ENCODE data around the gene MEMO1.
"Not testable (repeated sequence)": the region's sequence is repeated elsewhere in the genome, so short reads cannot be mapped to it uniquely, and the experiment has no call there.

Gene MEMO1

DNA sequence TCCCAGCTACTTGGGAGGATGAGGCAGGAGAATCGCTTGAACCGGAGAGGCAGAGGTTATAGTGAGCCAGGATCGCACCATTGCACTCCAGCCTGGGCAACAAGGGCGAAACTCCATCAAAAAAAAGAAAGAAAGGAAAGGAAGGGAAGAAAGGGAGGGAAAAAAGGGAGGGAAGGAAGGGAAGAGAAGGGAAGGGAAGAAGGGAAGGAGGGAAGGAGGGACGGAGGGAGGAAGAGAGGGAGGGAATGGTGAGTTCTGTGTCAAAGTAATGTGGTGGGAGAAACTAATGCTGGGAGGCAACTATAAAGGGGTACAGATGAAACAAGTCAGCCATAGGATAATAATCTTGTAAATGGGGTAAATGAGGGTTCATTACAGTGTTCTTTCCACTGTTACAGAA, 45.7 kb downstream of the MEMO1 start:
- TF ChIP-seq, protein P1, sequence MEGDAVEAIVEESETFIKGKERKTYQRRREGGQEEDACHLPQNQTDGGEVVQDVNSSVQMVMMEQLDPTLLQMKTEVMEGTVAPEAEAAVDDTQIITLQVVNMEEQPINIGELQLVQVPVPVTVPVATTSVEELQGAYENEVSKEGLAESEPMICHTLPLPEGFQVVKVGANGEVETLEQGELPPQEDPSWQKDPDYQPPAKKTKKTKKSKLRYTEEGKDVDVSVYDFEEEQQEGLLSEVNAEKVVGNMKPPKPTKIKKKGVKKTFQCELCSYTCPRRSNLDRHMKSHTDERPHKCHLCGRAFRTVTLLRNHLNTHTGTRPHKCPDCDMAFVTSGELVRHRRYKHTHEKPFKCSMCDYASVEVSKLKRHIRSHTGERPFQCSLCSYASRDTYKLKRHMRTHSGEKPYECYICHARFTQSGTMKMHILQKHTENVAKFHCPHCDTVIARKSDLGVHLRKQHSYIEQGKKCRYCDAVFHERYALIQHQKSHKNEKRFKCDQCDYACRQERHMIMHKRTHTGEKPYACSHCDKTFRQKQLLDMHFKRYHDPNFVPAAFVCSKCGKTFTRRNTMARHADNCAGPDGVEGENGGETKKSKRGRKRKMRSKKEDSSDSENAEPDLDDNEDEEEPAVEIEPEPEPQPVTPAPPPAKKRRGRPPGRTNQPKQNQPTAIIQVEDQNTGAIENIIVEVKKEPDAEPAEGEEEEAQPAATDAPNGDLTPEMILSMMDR (IDR thresholded peaks at IDR 0.05; ENCODE audit: insufficient read depth, missing control alignments): no peak
- FAIRE-seq (no peak), DNase-seq (ENCODE audit: insufficient read length, low spot score) (no peak)

DNA sequence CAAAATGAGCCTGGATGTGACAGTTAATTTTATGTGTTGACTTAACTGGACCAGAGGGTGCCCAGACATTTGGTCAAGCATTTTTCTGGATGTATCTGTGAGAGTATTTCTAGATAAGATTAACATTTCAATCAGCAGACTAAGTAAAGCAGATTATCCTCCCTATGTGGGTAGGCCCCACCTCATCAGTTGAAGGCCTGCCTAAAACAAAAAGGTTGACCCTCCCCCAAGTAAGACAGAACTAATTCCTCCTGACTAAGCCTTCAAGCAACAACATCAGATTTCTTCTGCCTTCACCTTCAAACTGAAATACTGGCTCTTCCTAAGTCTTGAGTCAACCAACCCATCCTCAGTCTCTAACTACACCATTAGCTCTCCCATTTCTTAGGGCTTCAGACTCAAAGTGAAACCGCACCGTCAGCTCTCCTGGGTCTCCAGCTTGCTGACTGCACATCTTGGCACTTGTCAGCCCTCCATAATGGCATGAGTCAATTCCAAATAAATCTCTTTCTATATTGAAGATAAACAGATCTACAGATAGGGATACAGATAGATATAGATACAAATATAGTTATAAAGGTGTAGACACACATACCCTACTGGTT, 47.9 kb downstream of the MEMO1 start:
- no peak for DNase-seq (ENCODE audit: insufficient read length, low spot score)
- TF ChIP-seq, protein P1 (IDR thresholded peaks at IDR 0.05; ENCODE audit: insufficient read depth, missing control alignments): no peak
- no peak for FAIRE-seq

DNA sequence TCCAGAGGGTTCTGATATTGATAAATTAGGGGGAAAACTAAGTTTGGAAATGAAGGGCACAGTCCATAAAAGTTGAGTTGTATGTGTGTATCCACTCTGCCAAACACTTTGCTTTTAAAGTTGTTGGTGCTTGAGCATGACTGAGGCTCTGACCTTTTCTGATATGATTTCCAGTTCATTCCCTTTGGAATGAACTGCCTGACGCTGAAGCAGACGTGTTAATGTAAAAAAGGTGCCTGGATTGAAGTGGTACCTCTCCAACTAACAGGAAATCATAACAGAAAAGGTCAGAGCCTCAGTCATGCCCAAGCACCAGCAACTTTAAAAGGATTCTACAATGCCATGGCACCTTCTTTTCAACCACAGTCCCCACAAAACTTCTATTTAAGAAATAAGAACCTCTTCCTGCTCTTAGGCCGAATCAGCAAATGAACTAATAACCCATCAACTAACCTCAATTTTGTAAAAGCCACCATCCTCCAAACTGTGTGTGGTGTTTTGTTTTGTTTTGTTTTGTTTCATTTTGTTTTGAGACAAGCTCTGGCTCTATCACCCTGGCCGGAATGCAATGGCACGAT, 52.6 kb downstream of the MEMO1 start:
- DNase-seq (ENCODE audit: insufficient read length, low spot score): no peak
- TF ChIP-seq, protein P1 (IDR thresholded peaks at IDR 0.05; ENCODE audit: insufficient read depth, missing control alignments): no peak
- FAIRE-seq: no peak

DNA sequence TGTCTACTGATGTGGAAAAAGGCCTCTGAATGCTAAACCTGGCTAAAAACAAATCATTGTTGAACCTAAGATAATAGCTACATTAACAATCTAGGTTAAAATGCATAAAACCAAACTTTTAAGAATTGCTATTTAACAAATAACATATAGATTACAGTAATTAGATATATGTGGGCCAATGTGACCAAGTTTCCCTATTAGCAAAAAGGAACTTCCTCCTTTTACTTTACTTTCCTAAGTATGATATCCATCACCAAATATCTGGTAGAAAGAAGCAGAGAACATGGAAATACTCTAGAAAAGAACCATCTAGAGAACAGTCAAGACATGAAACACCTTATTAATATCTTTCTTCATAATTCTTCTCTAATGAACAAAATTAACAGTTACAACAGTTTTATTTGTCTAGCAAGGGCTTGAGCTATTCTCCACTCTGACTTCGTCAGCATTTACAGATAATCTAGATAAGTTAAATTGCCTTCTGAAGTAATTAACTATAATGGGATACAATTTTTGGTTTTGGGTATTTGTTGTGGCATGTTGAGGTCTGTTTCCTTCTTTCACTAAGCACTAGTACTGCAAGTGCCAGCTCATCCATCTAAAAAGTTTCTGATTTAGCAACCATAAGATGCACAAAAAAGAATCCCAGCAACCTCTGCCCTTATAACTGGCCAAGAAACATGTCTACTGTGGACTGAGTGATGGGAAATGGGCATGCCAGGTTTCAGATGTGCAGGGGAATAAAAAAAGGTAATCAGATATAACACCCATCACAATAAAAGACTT, 53.3 kb downstream of the MEMO1 start:
- TF ChIP-seq, protein P1 (IDR thresholded peaks at IDR 0.05; ENCODE audit: insufficient read depth, missing control alignments): no peak
- DNase-seq (ENCODE audit: insufficient read length, low spot score) (no peak), FAIRE-seq (no peak)

DNA sequence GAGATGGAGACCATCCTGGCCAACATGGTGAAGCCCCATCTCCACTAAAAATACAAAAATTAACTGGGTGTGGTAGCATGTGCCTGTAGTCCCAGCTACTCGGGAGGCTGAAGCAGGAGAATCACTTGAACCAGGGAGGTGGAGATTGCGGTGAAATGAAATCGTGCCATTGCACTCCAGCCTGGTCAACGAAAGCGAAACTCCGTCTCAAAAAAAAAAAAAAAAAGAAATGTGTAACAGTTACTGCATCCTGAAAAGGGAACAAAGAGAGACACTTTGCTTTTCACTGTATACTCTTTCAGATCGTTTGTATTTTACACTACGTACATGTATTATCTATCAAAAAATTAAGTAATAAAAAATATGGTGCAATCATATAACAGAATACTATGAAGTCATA, 53.9 kb downstream of the MEMO1 start:
- not testable (repeated sequence) for DNase-seq (ENCODE audit: insufficient read length, low spot score); FAIRE-seq

DNA sequence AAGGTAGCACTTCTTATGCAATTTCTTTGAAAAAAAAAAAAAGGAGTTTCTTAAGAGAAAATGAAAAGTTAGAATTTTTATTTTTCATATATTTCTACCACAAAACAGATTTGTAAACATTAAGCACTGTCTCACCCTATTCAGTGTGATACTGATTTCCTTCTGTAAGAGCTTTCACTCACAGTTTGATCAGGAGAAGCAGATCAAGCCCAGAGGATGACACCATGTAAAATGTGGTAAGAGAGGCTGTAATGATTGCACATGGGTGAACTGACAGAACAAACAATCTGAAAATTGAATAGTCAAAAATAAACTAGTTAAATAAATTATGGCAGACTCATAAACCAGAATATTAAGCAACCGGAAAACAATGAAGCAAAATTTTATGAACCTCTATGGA, 54.5 kb downstream of the MEMO1 start:
- FAIRE-seq: no peak
- TF ChIP-seq, protein P1 (IDR thresholded peaks at IDR 0.05; ENCODE audit: insufficient read depth, missing control alignments): no peak

DNA sequence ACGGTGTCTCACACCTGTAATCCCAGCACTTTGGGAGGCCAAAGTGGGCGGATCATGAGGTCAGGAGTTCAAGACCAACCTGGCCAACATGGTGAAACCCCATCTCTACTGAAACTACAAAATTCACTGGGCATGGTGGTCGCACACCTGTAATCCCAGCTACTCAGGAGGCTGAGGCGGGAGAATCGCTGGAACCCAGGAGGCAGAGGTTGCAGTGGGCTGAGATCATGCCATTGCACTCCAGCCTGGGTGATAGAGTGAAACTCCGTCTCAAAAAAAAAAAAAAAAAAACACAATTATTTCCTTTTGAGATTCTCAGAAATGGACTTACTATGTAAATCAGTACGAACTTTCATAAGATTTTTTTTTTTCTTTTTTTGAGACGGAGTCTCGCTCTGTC, 57.7 kb downstream of the MEMO1 start:
- not testable (repeated sequence) for DNase-seq (ENCODE audit: insufficient read length, low spot score); FAIRE-seq

More for the DNA sequence above, 54.5 kb downstream of the MEMO1 start:
- DNase-seq (ENCODE audit: insufficient read length, low spot score): no peak

DNA sequence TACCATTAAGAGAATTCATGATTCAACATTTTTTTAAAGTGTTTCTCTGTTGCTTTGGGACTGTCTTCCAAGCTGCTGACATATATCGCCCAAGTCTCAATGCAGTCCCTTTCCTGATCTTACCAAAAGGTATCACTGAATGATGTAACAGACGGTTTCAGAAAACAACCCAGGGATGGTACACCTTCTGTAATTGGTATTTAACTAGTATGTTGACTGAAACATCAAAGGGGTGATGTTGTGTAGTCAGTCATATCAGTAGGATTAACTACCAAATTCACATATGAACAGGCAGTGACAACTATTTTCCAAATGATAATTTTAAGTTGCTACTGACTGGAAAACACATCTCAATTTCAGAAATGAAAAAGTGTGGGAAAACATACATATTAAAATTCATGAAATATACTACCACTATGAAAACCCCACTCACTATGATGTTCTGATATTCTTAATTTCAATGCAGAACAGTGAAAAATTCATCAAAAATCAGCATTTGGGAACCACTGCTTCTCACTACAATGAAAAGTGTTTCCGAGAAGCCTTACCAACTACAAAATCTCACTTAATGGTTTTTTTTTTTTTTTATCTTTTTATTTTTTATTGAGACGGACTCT, 59.8 kb downstream of the MEMO1 start:
- TF ChIP-seq, protein P1 (IDR thresholded peaks at IDR 0.05; ENCODE audit: insufficient read depth, missing control alignments): no peak
- FAIRE-seq: no peak
- DNase-seq (ENCODE audit: insufficient read length, low spot score): no peak

Measured in D721Med (cell line).